Stimulated activated CD4-positive, alpha-beta T cell treated with anti-CD3 and anti-CD28 coated beads, Interleukin-12 subunit alpha, Interleukin-12 subunit beta, amount 100 ng/mL, for 48 hours (primary cell): ENCODE results near the gene CD28.
A peak's percentile ranks its signal among the peaks of the same experiment; 100 is the strongest.
"Not testable (repeated sequence)": the region's sequence is repeated elsewhere in the genome, so short reads cannot be mapped to it uniquely, and the experiment has no call there.

Experiments
- DNase-seq, 3 donors: peaks; one replicate each; pipeline ENCODE4 v3.0.0-alpha.2; 2020; ENCODE audit warnings: low read depth in 2 of 3, low spot score in 1 of 3

CD28 gene

GRCh38 chr2:203743441-203743981 lies 37.1 kb downstream of the CD28 start:
- no peak for DNase-seq

GRCh38 chr2:203744091-203744490 lies 37.7 kb downstream of the CD28 start:
- DNase-seq = no peak

- no peak for DNase-seq
These were observed 38.8 kb downstream of the CD28 start for GRCh38 chr2:203745267-203745666.

GRCh38 chr2:203748331-203749126 lies 42.1 kb downstream of the CD28 start:
- no peak for DNase-seq

GRCh38 chr2:203750346-203751068 lies 44.1 kb downstream of the CD28 start:
- no peak for DNase-seq

GRCh38 chr2:203751685-203752271 lies 45.3 kb downstream of the CD28 start:
- no peak for DNase-seq

GRCh38 chr2:203756161-203756560 lies 49.7 kb downstream of the CD28 start:
- no peak for DNase-seq

- no peak for DNase-seq
These were observed 52.6 kb downstream of the CD28 start for GRCh38 chr2:203758841-203759689.

- no peak for DNase-seq
These were observed 53.4 kb downstream of the CD28 start for GRCh38 chr2:203759690-203760365.

GRCh38 chr2:203761121-203761520 lies 54.7 kb downstream of the CD28 start:
- no peak for DNase-seq

GRCh38 chr2:203763241-203763937 lies 57.0 kb downstream of the CD28 start:
- peak in 2 of 3 donors; percentile 45 to 59 for DNase-seq

- no peak for DNase-seq
These were observed 57.7 kb downstream of the CD28 start for GRCh38 chr2:203763938-203764664.

GRCh38 chr2:203772456-203773165 lies 66.2 kb downstream of the CD28 start:
- no peak for DNase-seq

GRCh38 chr2:203774760-203775159 lies 68.3 kb downstream of the CD28 start:
- no peak for DNase-seq

- DNase-seq = no peak
These were observed 69.2 kb downstream of the CD28 start for GRCh38 chr2:203775684-203776083.

- no peak for DNase-seq
These were observed 70.6 kb downstream of the CD28 start for GRCh38 chr2:203777030-203777429.

GRCh38 chr2:203779477-203780073 lies 73.1 kb downstream of the CD28 start:
- DNase-seq = not testable (repeated sequence)

- no peak for DNase-seq
These were observed 73.8 kb downstream of the CD28 start for GRCh38 chr2:203780231-203780630.
